Measurements from ENCODE around the gene SLC18A2.
"Not testable (repeated sequence)": the region's sequence is repeated elsewhere in the genome, so short reads cannot be mapped to it uniquely, and the experiment has no call there.

The SLC18A2 gene

DNA sequence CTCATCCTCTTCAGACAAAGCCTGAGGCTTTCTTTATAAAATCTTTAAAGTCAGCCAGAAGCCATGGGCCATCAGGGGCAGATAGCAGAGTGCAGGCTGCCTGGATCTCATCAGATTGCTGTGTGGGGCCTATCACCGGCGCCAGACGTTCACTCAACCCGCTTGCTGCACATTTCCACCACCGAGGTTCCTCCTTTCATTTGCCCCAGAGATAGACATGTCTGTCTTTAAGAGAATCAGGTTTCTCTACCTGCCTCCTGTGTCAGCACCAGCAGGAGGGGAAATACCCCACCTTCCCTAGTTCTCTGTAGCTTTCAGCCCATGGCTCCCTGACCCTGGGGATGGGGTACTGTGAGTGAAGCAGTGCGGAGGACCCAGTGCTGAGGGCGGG lies 22.0 kb downstream of the SLC18A2 start:
- no peak for DNase-seq (ENCODE audit: low read depth in 3 of 3)

DNA sequence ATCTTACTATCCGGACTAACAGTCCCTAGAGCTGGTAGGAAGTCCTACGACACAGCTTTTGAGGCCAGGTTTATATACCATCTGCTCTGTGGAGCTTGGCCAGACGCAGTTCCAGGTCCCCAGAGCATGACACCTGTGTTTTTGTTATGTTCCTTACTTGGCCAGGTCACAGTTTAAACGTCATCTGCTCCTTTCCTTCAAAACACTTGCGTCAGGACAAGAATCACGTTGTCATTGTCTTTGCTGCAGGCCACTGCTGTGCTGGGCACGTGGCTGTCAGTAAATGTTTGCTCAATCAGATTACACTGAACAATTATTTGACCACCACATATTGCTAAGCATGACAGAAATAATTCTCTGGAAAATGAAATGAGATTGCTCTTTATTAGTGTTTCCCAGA lies 23.9 kb downstream of the SLC18A2 start:
- DNase-seq (ENCODE audit: low read depth in 3 of 3) = no peak

DNA sequence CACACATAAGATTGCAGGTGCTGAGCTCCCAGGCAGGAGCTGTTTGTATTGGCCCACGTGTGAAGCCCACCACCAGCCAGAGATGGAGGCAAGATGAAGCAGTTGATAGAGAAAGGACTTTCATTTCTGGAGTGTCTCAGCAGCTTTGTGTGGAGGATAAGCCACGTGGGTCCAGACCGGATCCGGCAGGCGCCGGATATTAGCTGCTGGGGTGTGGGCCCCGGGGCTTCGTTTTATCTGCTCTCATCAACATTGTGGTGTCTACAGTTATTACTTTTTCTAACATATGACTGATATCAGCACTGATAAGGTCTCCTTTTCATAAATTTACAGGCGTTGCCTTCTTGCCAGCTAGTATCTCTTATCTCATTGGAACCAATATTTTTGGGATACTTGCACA lies 25.5 kb downstream of the SLC18A2 start:
- no peak for DNase-seq (ENCODE audit: low read depth in 3 of 3)

DNA sequence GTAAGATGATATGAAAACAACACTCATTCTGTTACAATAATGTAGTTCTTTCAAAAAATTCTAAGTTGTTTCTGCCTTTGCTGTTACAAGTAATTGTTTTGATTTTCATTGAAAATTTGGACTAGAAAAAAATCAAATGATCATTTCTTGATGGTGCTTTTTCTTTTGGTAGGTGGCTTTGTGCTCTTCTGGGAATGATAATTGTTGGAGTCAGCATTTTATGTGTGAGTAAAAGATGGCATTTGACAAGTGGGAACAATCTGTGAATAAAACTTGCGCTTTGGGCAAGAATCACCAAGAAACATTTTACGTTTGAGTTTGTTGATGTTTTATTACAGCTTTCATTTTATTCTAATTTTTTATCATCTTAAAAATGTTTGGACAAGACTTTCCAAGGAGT lies 25.9 kb downstream of the SLC18A2 start:
- no peak for DNase-seq (ENCODE audit: low read depth in 3 of 3)

DNA sequence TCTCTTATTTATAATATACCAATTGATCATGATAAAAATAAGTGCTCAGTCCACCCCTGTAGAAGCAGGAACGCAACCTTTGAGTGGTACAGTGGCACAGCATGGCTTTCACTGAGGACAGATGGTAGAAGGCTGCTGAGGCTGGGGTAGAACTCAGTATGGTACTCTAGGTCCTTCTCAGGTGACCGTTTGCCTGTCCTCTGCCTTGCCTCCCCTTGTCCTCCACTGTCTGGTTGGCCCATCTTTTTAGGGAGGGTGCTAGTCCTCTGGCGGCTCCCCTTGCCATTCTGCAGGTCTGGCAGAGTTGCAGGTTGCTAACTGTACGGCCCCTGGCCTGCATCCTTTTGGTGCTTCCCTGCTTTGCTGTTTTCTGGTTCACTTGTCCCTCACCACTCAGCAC lies 27.3 kb downstream of the SLC18A2 start:
- no peak for DNase-seq (ENCODE audit: low read depth in 3 of 3)

DNA sequence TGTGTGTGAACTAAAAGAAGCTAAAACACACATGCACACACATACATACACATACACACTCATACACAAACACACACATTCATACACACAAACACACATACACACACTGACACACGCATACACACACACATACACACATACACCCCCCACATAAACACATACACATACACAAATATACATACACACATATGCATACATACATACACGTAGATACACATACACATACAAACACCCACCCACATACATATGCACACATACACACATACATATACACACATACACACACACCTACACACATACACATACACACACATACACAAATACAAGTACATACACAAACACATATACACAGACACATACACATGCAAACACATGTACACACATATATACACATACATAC lies 28.0 kb downstream of the SLC18A2 start:
- DNase-seq (ENCODE audit: low read depth in 3 of 3) = no peak

DNA sequence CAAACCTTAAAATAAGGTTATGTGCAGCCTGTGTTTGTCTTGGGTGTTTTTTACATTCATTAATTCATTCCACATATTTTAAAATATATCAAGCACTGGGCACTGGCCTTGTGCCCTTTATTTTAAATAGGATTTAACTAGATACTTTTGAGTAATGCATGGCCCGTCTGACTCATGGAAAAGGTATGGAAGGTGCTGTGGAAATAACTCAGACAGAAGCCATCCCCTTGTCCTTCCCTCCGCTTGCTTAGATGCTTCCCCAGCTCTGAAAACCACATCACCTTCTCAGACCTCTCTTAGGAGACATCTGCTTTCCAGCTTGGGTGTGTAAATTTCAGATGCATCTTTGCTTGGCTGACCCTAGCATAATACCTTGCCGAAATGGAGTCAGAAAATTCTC lies 30.5 kb downstream of the SLC18A2 start:
- DNase-seq (ENCODE audit: low read depth in 3 of 3) = no peak

DNA sequence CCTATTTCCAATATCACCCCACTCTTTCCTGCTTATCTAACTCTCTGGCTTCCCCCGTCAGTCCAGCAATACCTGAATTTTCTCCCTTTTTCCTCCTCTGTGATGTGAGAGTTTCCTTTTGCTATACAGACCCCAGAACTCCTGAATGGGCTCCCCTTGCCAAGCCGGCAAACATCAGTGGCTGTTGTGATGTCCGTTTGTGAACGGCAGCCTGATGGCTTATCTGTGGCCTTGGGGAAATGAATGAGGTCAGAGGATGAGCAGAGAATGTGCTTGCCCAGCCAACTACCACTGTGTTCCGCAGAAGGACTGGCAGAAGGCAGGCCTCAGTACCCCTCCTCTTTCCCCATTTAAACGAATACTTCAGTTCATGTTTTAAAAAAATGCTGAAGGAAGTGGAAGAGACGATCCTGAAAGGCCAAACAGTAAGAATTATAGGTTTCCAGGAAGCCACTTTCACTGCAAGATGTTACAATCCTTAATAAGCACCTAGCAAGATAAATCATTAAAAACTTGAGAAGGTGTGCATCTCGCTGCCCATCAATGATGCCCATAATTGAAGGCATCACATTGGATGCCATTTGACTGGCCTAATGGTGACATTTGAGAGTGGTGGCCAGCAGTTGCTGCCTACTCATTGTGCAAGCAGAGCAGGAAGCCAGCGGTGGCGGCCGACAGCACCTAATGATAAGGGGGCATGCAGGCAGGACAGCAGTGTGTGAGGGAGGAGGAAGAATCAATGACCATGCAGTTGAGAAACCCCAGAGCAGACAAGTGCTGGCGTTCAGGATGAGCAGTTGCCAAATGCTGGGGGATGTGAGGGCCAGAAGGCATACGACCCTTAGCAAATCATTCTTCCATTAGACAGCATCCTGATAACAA lies 31.5 kb downstream of the SLC18A2 start:
- DNase-seq (ENCODE audit: low read depth in 3 of 3) = no peak

DNA sequence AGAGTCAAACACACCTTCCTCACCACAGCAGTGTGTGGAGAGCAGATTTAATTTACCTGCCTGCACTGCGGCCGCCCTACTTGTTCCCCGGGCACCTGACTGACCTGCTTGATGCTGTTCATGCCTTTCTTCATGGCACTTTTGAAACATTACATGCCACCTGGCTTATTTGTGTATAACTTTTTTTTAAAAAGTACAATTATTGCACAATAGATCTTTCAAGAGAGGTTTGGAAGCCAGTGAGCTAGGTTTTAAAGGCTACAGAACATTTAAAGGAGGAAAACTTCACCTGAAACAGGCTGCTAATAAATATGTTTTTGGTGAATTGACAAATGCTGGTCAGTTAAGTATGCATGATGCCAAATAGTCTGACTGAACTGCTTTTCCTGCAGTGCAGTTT lies 33.1 kb downstream of the SLC18A2 start:
- no peak for DNase-seq (ENCODE audit: low read depth in 3 of 3)

DNA sequence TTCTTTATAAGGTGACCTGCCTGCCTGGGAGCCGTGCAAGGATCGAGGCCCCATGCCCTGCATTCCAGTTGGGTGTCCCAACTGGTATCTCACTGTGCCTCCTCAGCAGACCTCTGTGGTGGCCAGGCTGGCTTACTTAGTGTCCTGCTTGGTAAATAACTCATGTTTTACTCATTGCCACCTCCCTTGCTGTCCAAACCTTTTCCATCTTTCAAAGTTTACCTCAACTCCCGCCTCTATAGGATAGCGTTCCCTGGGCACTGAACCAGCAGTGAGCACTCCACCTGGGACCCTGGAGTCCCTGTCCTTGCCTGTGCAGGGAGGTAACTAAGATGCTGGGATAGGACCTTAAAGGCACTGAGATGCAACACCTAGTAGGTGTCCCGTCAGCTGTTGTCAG lies 33.6 kb downstream of the SLC18A2 start:
- no peak for DNase-seq (ENCODE audit: low read depth in 3 of 3)

DNA sequence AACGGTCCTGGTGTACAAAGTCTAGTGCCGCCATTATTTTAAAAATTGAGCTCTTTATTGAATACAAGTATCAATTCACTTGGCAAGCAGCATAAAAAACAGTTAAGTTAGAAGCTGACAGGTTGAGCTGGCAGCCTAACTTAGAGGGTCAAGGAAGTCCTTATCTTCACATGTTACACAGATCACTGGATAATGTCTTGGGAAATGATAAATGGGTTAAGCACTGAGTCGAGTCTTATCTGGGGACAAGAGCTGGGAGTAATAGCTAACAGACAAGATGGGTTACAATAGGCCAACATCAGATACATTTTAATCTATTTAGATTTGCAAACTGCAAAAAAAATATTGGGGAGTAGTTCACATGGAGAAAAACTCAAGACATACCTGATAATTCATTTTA lies 34.2 kb downstream of the SLC18A2 start:
- no peak for DNase-seq (ENCODE audit: low read depth in 3 of 3)

DNA sequence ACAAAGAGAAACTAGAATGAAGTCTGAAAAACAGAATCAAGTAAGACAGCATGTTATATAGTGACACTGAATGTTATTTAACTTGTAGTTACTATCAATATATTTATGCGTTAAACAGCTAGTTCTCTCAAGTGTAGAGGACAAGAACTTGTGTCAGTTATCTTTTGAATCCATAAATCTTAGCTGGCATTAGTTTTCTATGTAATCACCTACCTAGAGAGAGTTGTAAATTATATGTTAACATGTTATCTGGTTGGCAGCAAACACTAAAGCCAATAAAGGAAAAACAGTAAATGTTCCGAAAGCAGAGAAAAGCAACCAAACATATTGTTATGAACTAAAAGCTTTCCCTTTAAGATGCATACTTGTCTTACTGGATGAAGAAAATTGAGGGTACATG lies 36.8 kb downstream of the SLC18A2 start:
- no peak for DNase-seq (ENCODE audit: low read depth in 3 of 3)

DNA sequence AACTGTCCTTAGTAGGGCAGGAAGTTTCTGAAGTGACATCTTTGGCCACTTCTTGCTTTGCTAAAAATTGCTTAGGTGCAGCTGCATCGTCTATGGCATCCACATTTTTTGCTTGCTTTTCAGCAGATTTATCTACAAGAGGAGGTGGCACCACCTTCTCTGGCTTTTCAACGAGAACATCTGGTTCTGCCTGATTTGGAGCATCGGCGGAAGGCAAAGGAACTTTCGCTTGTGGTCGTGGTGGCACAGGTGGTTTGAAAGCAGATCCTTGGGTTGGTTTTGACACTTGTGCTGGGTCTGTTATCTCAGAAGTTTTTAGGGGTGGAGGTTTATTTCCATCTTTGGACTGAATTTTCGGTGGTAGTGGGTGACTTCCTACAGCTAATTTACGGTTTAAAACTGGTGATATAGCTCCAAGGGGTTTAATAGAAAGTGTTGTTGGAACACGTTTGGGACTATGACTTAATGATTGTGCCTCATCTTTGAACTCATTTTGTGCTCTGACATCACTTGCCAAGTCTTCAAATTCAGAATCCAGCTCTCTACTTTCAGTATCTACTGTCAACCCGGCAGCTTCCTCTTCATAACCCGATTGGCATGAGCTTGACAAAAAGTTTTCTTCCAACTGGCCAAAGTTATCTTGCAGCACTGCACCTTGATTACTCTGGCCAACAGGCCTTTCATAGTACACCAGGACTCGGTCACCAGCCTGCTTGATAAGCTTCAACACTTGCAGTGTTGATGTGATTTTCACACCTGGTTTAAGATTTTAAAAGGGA lies 44.0 kb downstream of the SLC18A2 start:
- DNase-seq (ENCODE audit: low read depth in 3 of 3) = no peak

DNA sequence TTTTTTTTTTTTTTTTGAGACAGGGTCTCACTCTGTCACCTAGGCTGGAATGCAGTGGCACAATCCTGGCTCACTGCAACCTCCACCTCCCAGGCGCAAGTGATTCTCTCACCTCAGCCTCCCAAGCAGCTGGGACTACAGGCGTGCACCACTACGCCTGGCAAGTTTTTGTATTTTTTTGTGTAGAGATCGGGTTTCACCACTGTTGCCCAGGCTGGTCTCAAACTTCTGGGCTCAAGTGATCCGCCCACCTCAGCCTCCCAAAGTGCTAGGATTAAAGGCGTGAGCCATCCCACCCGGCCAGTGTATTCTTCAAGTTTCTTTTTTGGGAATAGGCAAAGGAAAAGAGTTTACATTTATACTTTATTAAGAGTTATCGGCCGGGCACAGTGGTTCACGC lies 50.0 kb downstream of the SLC18A2 start:
- not testable (repeated sequence) for DNase-seq (ENCODE audit: low read depth in 3 of 3)

DNA sequence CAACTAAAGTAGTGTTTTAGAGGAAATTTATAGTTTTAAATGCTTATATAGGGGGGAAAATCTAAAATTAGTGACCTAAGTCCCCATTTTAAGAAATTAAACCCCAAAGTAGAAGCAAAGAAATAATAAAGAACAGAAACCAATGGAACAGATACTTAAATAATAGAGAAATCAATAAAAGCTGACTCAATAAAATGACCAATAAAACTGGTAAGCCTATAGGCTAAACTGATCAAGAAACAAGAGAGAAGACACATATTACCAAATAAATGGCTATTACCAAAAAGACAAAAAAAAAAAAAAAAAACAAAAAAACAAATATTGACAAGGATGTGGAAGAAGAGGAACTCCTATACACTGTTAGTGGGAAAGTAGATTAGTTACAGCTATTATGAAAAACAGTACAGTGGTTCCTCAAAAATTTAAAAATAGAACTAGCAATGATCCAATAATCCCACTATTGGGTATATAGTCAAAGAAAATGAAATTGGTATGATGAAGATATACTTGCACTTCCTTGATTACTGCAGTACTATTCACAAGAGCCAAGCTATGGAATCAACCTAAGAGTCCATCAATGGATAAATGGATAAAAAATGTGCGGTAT lies 53.2 kb downstream of the SLC18A2 start:
- DNase-seq (ENCODE audit: low read depth in 3 of 3) = no peak

DNA sequence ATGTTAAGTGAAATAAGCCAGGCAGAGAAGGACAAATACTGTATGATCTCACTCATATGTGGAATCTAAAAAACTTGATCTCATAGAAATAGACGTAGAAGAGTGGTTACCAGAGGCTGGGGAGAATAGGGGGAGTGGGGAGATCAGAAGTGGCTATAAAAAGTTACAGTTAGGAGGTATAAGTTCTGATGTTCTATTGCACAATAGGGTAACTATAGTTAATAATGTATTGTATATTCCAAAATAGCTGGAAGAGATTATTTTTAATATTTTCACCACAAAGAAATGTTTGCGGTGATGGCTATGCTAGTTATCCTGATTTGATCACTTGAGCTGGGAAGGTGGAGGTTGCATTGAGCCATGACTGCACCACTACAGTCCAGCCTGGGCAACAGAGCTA lies 53.8 kb downstream of the SLC18A2 start:
- DNase-seq (ENCODE audit: low read depth in 3 of 3) = no peak

DNA sequence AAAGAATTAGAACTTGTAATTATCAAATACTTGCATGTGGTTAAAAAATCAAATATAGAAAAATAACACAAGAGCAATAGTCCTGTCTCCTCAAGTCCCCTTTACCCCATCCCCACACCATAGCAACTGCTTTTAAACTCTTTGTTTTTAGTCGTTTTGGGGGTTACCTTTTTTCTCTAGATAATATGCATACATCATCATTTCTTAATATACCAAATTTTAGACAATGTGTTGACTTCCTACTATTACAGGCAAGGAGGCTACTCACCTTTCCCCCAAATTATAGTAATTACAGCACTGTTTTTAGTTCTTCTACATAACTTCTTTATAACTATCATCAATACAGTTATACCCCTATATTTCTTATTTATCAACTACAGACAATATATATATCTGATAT lies 57.3 kb downstream of the SLC18A2 start:
- DNase-seq (ENCODE audit: low read depth in 3 of 3) = no peak

DNA sequence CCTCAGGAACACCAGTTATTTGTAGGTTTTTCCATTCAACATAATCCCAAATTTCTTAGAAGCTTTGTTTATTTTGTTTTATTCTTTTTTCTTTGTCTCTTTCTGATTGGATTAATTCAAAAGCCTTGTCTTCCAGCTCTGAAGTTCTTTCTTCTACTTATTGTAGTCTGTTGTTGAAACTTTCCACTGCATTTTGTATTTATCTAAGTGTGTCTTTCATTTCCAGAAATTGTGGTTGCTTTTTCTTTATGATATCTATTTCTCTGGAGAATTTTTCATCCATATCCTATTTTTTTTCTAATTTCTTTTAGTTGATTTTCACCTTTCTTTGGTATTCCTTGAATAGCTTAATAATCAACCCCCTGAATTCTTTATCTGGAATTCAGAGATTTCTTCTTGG lies 58.5 kb downstream of the SLC18A2 start:
- no peak for DNase-seq (ENCODE audit: low read depth in 3 of 3)

DNA sequence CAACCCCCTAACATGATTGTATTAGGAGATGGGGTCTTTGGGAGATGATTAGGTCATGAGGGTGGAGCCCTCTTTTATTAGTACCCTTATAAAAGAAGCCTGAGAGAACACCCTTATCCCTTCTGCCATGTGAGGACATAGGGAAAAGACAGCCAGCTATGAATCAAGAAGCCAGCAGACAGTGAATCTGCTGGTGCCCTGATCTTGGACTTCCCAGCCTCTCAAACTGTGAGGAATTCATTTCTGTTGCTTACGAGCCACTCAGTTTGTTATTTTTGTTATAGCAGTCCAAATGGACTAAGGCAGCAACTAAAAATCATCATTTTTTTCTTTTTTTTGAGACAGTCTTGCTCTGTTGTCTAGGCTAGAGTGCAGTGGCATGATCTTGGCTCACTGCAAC lies 59.8 kb downstream of the SLC18A2 start:
- no peak for DNase-seq (ENCODE audit: low read depth in 3 of 3)

DNA sequence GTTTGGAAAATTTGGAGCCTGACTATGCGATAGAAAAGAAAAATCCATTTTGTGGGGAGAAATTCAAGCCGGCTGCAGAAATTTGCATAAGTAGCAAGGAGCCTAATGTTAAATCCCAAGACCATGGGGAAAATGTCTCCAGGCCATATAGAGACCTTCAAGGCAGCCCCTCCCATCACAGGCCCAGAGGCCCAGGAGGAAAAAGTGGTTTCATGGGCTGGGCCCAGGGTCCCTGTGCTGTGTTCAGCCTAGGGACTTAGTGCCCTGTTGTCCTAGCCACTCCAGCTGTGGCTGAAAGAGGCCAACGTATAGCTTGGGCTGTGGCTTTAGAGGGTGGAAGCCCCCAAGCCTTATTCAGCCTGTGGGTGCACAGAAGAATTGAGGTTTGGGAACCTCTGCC lies 62.5 kb downstream of the SLC18A2 start:
- DNase-seq (ENCODE audit: low read depth in 3 of 3) = not testable (repeated sequence)

DNA sequence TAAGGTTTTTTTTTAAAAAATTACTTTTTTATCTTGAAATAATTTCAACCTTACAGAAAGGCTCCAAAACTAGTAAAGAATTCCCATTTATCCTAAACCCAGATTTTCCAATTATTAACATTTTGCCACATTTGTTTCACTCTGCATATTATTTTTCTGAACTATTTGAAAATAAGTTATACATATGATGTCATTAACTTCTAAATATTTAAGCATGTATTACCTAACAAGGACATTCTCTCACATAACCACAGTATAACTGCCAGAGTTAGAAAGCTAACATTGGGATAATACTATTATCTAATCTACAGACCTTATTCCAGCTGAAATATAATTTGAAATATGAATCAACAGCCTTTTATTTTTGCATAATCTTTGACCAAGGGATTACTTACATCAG lies 65.8 kb downstream of the SLC18A2 start:
- DNase-seq (ENCODE audit: low read depth in 3 of 3) = no peak

DNA sequence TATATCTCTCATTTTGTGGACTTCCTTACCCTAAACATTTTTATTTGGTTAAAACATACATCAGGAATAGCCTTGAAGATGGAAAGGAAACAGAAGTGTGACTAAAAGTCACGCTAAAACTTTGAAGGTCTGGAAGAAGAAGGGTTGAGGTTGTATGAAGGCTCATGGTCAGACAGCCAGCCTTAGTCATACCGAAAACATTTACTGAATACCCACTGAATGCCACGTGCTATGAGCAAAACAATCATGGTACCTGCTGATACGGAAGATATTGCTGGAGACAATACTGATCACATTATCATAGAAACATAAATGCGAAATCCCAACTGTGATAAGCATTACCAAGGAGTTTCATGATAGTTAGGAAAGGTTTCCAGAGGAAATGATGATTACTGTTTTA lies 70.3 kb downstream of the SLC18A2 start:
- no peak for DNase-seq (ENCODE audit: low read depth in 3 of 3)

DNA sequence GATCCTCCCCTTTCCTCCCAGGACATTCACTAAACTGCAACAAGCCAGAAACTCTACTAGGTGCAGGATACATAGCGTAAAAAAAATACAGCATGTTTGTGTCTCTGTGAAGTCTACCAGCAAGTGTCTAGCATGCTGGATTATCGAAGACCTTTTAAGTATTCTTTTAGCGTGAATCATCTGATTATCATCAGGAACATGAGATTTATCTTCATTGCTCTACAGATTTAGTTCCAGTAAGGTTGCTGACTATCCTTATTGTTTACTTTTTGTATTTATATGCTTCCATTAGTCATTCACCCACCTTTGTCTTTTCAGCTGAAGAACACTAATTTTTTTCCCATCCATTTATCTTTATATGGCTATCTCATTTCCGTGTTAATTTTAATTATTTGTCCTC lies 71.5 kb downstream of the SLC18A2 start:
- DNase-seq (ENCODE audit: low read depth in 3 of 3) = no peak

All from stimulated activated CD4-positive, alpha-beta T cell treated with anti-CD3 and anti-CD28 coated beads, TNF-alpha, amount 100 ng/mL, for 48 hours (primary cell).